Measurements from ENCODE around the gene TMEM151A.
A peak's percentile ranks its signal among the peaks of the same experiment; 100 is the strongest.

TMEM151A gene

DNA sequence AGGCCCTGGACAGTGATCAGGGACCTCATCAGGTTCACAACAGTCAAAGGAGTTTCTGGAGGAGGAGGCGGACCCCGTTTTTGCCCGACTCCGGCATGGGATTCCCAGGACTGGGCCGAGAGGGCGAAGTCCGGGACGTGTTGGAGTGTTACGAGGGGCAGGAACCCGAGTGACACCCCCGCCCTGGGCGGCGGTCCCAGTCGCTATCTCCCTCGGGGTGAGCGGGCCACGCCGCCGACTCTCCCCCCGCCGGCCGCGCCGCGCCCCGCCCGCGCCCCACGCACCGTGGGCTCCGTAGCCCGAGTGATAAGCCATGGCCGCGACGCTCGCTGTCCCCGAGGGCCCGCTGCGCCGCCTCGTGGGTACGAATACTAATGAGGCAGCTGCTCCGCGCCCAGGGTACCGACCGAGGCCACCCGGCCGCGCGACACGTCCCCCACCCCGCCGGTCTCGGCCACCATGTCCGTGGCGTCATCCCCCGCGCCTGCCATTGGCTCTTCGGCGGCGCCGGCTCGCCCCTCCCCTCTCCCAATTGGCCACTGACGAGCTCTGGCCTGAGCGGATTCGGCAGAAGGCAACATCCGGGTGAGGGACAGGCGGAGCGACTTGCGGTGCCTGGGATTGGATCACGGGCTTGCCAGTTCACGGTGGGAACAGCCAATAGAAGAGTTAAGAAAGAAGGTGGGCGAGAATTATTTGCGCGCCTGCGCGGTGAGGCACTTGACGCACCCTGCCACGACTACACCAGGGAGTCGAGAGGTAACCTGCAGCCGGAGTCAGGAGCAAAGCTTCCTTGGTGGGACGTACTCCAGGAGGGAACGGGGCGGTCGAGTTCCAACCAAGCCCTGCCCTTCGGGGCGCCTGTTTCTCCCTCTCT lies 2.8 kb upstream of the TMEM151A start, which contains the start of gene YIF1A:
Gene YIF1A, minus strand, starts transcription at position 473 of the 877 bp plus-strand sequence. Its CDS starts 158 bp downstream, at position 315.
- no peak for TF ChIP-seq Cebpa-rat (IDR thresholded peaks at IDR 0.05)
- Histone ChIP-seq H3K4me1 (peaks cover 29 to 44% (median 37%) of the 10 kb centered on the region in 10 experiments), H3K9me3 (replicated peaks in 1 of 11) (peaks cover 0 to 5% (median 0%) of the 10 kb centered on the region in 11 experiments; a peak in 1 of 22 replicates), H3K36me3 (peaks cover 0 to 30% (median 14%) of the 10 kb centered on the region in 11 experiments; a peak in 14 of 22 replicates), H3K4me2 (peak within 1 kb of the TSS; percentile 92 to 100 (median 98)), H3K9ac (peak within 1 kb of the TSS; percentile 83 to 93 (median 89)), H3K27ac (peak within 1 kb of the TSS; percentile 75 to 90 (median 83)), H4K20me1 (peaks cover 0 to 78% (median 7%) of the 10 kb centered on the region in 11 experiments; a peak in 15 of 22 replicates), H3K27me3 (peaks cover 36 to 44% (median 40%) of the 10 kb centered on the region in 11 experiments), H3K4me3 (peak within 1 kb of the TSS; percentile 70 to 92 (median 86))

DNA sequence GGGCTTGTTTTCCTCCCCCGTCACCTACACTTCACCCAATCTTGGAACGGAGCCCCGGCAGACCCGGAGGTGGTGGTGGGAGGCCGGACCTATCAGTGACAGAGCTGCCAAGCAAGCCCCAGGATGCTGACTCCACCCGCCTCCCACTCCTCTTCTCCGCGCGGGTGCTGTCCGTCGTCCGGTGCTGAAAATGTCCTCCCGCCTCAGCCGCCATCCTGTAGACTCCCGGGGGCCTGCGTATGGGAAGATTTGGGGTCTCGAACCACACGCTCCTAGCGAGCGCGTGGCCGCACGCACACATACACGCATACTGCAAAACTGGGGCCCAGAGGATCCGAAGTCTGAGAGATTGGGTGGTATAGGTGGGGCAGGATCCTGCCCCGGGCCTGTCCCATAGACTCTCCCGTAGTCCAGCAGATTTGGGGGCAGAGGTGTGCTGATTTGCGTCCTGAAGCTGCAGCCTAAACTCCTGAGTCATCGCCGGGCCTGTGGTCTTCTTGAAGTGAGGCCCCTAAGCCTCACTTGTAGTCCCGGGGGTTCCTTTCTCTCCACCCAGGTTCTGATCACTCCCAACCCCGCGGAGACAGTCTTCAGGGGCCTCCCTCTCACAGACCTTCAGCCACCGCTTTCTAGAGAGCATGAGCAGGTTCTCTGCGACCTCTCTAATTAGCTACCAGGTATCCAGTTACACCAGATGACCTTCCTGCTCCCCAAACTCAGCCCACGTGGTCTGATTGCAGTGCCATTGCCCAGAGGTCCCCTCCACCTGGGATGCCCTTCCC lies 2.0 kb upstream of the TMEM151A start:
- Histone ChIP-seq H3K36me3 (peaks cover 0 to 21% (median 8%) of the 10 kb centered on the region in 11 experiments; a peak in 14 of 22 replicates), H3K27me3 (peaks cover 41 to 53% (median 49%) of the 10 kb centered on the region in 11 experiments), H3K9me3 (replicated peaks in 1 of 11) (peaks cover 0 to 5% (median 0%) of the 10 kb centered on the region in 11 experiments; a peak in 1 of 22 replicates), H3K4me2 (peak overlapping the region; percentile 77 to 99 (median 95)), H3K9ac (peak overlapping the region; percentile 25 to 93 (median 85); a peak in 19 of 22 replicates), H3K4me1 (peaks cover 29 to 44% (median 37%) of the 10 kb centered on the region in 10 experiments), H3K4me3 (peak overlapping the region; percentile 70 to 92 (median 86)), H4K20me1 (peaks cover 0 to 78% (median 7%) of the 10 kb centered on the region in 11 experiments; a peak in 15 of 22 replicates), H3K27ac (peak overlapping the region in 8 of 11 experiments; percentile 25 to 78 (median 50); a peak in 11 of 22 replicates)
- TF ChIP-seq Cebpa-rat (IDR thresholded peaks at IDR 0.05), result no peak

DNA sequence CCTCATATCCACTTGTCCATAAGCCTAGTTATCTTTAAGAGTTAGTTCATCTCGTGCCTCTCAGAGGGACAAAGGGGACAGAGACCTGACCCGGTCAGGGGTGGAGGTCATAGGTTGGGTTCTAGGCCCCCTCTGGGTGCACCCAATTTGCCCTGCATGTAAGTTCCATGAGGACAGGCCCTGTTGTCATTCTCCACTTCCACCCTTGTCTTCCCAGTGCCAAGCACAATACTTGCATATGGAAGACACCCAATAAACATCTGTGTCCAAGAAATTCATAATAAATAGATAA lies 1.4 kb upstream of the TMEM151A start:
- TF ChIP-seq Cebpa-rat (IDR thresholded peaks at IDR 0.05), result no peak
- H3K36me3 ChIP-seq, result peaks cover 0 to 16% (median 4%) of the 10 kb centered on the region in 11 experiments; a peak in 5 of 22 replicates
- no peak overlapping the region for H3K27ac ChIP-seq
- no peak overlapping the region for H3K9ac ChIP-seq
- H3K9me3 ChIP-seq (replicated peaks in 1 of 11), result peaks cover 0 to 5% (median 0%) of the 10 kb centered on the region in 11 experiments; a peak in 1 of 22 replicates
- H3K4me2 ChIP-seq, result peak overlapping the region; percentile 77 to 99 (median 95)
- H3K4me1 ChIP-seq, result peaks cover 29 to 43% (median 37%) of the 10 kb centered on the region in 10 experiments
- H4K20me1 ChIP-seq, result peaks cover 0 to 78% (median 7%) of the 10 kb centered on the region in 11 experiments; a peak in 14 of 22 replicates
- peak overlapping the region in 7 of 10 experiments; percentile 78 to 90 (median 86); a peak in 13 of 20 replicates for H3K4me3 ChIP-seq
- peaks cover 41 to 58% (median 52%) of the 10 kb centered on the region in 11 experiments for H3K27me3 ChIP-seq

DNA sequence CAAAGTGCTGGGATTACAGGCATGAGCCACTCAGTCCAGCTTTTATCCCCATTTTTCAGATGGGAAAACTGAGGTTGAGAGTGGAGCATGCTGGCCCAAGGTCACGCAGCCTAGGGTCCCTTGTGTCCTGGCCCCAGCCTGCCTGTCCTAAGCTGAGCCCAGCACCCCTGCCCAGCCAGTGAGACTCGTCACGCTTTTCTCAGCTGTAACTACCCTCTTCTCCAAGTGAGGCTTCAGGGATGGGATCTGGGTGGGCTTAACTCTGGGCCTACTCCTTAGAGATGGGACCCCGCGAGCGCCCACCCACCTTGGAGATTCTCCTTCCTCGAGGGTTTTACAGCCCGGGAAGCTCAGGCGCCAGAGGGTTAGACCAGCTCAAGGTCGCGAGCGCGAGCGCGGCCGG lies 390 bp upstream of the TMEM151A start:
- H3K36me3 ChIP-seq, result peaks cover 0 to 6% (median 0%) of the 10 kb centered on the region in 11 experiments; a peak in 3 of 22 replicates

DNA sequence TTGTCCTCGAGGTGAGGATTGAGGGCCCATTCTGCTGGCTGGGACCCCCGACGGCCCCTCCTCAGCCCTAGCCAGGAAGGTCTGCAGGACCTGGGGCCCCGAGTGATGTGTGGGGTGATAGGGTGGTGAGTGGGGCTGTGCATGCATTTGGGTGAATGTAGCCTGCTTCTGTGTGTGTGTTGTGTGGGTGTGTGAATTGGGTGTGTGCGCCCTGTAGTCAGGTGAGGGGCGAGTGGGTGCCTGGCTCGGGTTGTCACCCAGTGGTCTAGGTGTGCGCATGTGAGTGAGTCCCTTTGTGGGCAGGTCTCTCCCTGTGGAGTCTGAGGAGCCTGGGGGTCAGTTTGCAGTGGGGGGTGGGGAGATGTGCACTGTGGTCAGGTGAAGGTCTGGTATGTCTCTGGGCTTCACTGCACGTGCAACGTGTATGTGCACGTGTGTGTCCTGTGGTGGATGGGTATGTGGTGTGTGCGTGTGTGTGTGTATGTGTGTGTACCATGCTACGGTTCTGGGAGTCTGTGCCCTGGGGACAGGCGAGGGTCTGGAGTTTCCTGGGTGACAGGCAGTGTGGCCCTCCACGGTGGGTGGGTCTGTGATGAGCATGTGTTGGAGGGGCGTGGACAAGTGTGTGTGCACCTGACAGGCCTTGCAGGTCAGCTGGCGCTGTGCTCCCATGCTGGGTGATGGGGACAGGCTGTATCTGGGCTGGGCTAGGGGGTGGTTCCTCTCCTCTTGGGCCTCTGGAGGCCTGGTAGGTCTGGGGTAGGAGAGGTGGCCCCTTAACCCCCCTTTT lies 1.0 kb downstream of the TMEM151A start:
- no peak for TF ChIP-seq Cebpa-rat (IDR thresholded peaks at IDR 0.05)
- no peaks in the 10 kb centered on the region for H3K36me3 ChIP-seq
- no peak overlapping the region for H3K9ac ChIP-seq
- H3K27ac ChIP-seq, result no peak overlapping the region
- peaks cover 0 to 5% (median 0%) of the 10 kb centered on the region in 11 experiments; a peak in 1 of 22 replicates for H3K9me3 ChIP-seq (replicated peaks in 1 of 11)
- H4K20me1 ChIP-seq, result peaks cover 0 to 55% (median 4%) of the 10 kb centered on the region in 11 experiments; a peak in 13 of 22 replicates
- peak overlapping the region in 2 of 11 experiments; percentile 45 to 55; a peak in 1 of 22 replicates for H3K4me2 ChIP-seq
- peaks cover 18 to 30% (median 26%) of the 10 kb centered on the region in 10 experiments for H3K4me1 ChIP-seq
- H3K27me3 ChIP-seq, result peaks cover 41 to 59% (median 52%) of the 10 kb centered on the region in 11 experiments
- H3K4me3 ChIP-seq, result no peak overlapping the region

More for the DNA sequence above, 390 bp upstream of the TMEM151A start:
- H3K4me1 ChIP-seq, result peaks cover 29 to 42% (median 37%) of the 10 kb centered on the region in 10 experiments
- peak overlapping the region in 2 of 10 experiments; percentile 28 to 32; a peak in 1 of 20 replicates for H3K4me3 ChIP-seq
- H3K9me3 ChIP-seq (replicated peaks in 1 of 11), result peaks cover 0 to 5% (median 0%) of the 10 kb centered on the region in 11 experiments; a peak in 1 of 22 replicates
- H3K27ac ChIP-seq, result no peak overlapping the region
- H3K9ac ChIP-seq, result no peak overlapping the region
- TF ChIP-seq Cebpa-rat (IDR thresholded peaks at IDR 0.05), result no peak
- H3K4me2 ChIP-seq, result peak overlapping the region in 5 of 11 experiments; percentile 45 to 65 (median 51); a peak in 6 of 22 replicates
- H4K20me1 ChIP-seq, result peaks cover 0 to 68% (median 7%) of the 10 kb centered on the region in 11 experiments; a peak in 13 of 22 replicates
- H3K27me3 ChIP-seq, result peaks cover 41 to 59% (median 52%) of the 10 kb centered on the region in 11 experiments

DNA sequence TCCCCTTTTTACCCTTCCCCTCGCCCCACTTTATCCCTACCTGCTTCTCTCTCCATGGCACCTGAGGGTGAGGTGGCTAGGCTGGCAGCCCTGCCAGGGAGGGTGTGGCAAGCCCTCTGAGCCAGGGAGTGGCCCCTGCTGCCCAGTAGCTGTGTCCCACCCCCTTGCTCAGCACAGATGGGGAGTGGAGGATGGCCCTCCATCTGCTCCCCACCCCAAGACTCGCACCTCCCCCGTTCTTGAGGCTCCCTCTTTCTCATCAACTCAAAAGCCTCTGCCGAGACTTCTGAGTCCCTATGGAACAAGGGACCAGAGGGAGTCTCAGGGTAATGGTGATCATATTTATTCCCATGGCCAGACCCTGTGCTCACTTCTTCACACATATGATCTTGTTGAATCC lies 1.7 kb downstream of the TMEM151A start:
- peaks cover 11 to 24% (median 19%) of the 10 kb centered on the region in 10 experiments for H3K4me1 ChIP-seq
- no peak overlapping the region for H3K9ac ChIP-seq
- H3K9me3 ChIP-seq (replicated peaks in 1 of 11), result peaks cover 0 to 5% (median 0%) of the 10 kb centered on the region in 11 experiments; a peak in 1 of 22 replicates
- H3K4me3 ChIP-seq, result no peak overlapping the region
- H3K27ac ChIP-seq, result no peak overlapping the region
- no peaks in the 10 kb centered on the region for H3K36me3 ChIP-seq
- H4K20me1 ChIP-seq, result peaks cover 0 to 50% (median 0%) of the 10 kb centered on the region in 11 experiments; a peak in 9 of 22 replicates
- no peak overlapping the region for H3K4me2 ChIP-seq
- H3K27me3 ChIP-seq, result peaks cover 41 to 59% (median 52%) of the 10 kb centered on the region in 11 experiments
- no peak for TF ChIP-seq Cebpa-rat (IDR thresholded peaks at IDR 0.05)

- H3K27me3 ChIP-seq, result peaks cover 41 to 59% (median 52%) of the 10 kb centered on the region in 11 experiments
- TF ChIP-seq Cebpa-rat (IDR thresholded peaks at IDR 0.05), result no peak
- H3K36me3 ChIP-seq, result no peaks in the 10 kb centered on the region
Observed at GRCh38 chr11:66293777-66294625, 2.3 kb downstream of the TMEM151A start.

More at GRCh38 chr11:66293777-66294625, 2.3 kb downstream of the TMEM151A start:
- Histone ChIP-seq H3K9ac (no peak overlapping the region), H4K20me1 (peaks cover 0 to 50% (median 0%) of the 10 kb centered on the region in 11 experiments; a peak in 8 of 22 replicates), H3K27ac (no peak overlapping the region), H3K9me3 (replicated peaks in 1 of 11) (peaks cover 0 to 5% (median 0%) of the 10 kb centered on the region in 11 experiments; a peak in 1 of 22 replicates), H3K4me1 (peaks cover 11 to 22% (median 18%) of the 10 kb centered on the region in 10 experiments), H3K4me3 (no peak overlapping the region), H3K4me2 (no peak overlapping the region)
